PC-9 (cell line): ENCODE measurements around the gene ARHGAP26.

Source experiments
- CTCF ChIP-seq: fragments of 200-600 bp; sonication (generic); conservative IDR thresholded peaks from 2 replicates; pipeline ENCODE4 v1.6.1; 2017; ENCODE audit warnings: mixed run types, antibody characterized with exemption, mild to moderate bottlenecking, moderate library complexity
- EZH2 ChIP-seq: fragments of 200-600 bp; sonication (generic); IDR thresholded peaks from 2 replicates; pipeline ENCODE4 v1.8.0; 2017; ENCODE audit warnings: antibody characterized with exemption, low read depth

GRCh38 chr5:142902186-142902965 lies 132.2 kb downstream of the ARHGAP26 start:
- no peak for TF ChIP-seq CTCF
- no peak for TF ChIP-seq EZH2
